ELF-1 (cell line): Measurements from ENCODE around the gene NAV3.

Source experiments
- DNase-seq: peaks from one replicate; pipeline ENCODE4 v3.0.0-alpha.2; 2016; ENCODE audit warnings: low read depth, low spot score

The NAV3 gene

GRCh38 chr12:77928078-77928477 lies 97.4 kb downstream of the NAV3 start:
- DNase-seq: no peak

- DNase-seq: no peak
Measured at GRCh38 chr12:77932216-77932615, 101.5 kb downstream of the NAV3 start.

- no peak for DNase-seq
Measured at GRCh38 chr12:77938301-77938700, 107.6 kb downstream of the NAV3 start.

- DNase-seq: no peak
Measured at GRCh38 chr12:77940011-77940423, 109.3 kb downstream of the NAV3 start.

- DNase-seq: no peak
Measured at GRCh38 chr12:77940567-77940966, 109.9 kb downstream of the NAV3 start.

GRCh38 chr12:77941401-77941800 lies 110.7 kb downstream of the NAV3 start:
- DNase-seq: no peak

GRCh38 chr12:77943466-77943865 lies 112.8 kb downstream of the NAV3 start:
- no peak for DNase-seq

GRCh38 chr12:77946541-77947061 lies 115.9 kb downstream of the NAV3 start:
- DNase-seq: no peak

- no peak for DNase-seq
Measured at GRCh38 chr12:77947330-77947729, 116.6 kb downstream of the NAV3 start.

- no peak for DNase-seq
Measured at GRCh38 chr12:77947746-77948145, 117.1 kb downstream of the NAV3 start.

GRCh38 chr12:77949943-77950342 lies 119.2 kb downstream of the NAV3 start:
- no peak for DNase-seq

GRCh38 chr12:77953528-77954205 lies 123.0 kb downstream of the NAV3 start:
- no peak for DNase-seq

- no peak for DNase-seq
Measured at GRCh38 chr12:77954206-77954555, 123.5 kb downstream of the NAV3 start.

- DNase-seq: no peak
Measured at GRCh38 chr12:77957062-77957461, 126.4 kb downstream of the NAV3 start.

- DNase-seq: no peak
Measured at GRCh38 chr12:77963576-77964178, 133.0 kb downstream of the NAV3 start.

- DNase-seq: no peak
Measured at GRCh38 chr12:77965790-77966189, 135.1 kb downstream of the NAV3 start.

- no peak for DNase-seq
Measured at GRCh38 chr12:77968021-77968420, 137.3 kb downstream of the NAV3 start.

GRCh38 chr12:77968571-77968970 lies 137.9 kb downstream of the NAV3 start:
- no peak for DNase-seq

GRCh38 chr12:77973579-77973978 lies 142.9 kb downstream of the NAV3 start:
- no peak for DNase-seq

GRCh38 chr12:77974645-77975044 lies 144.0 kb downstream of the NAV3 start:
- DNase-seq: no peak

- DNase-seq: no peak
Measured at GRCh38 chr12:77979597-77980250, 149.0 kb downstream of the NAV3 start.

GRCh38 chr12:77980782-77981181 lies 150.1 kb downstream of the NAV3 start:
- DNase-seq: no peak

GRCh38 chr12:77983859-77984258 lies 153.2 kb downstream of the NAV3 start:
- DNase-seq: no peak
